Fibroblast of skin of left quadriceps (primary cell): ENCODE measurements around the gene SKAP1.
"Not testable (repeated sequence)": the region's sequence is repeated elsewhere in the genome, so short reads cannot be mapped to it uniquely, and the experiment has no call there.

Experiments used
- DNase-seq, 2 experiments: peaks; one replicate each; pipeline ENCODE4 v3.0.0-alpha.2; 2013; ENCODE audit warnings: low read depth in 2 of 2

SKAP1 gene

GRCh38 chr17:48413613-48414405 is 16.2 kb downstream of the SKAP1 start:
- no peak for DNase-seq

- no peak for DNase-seq
These were observed 17.2 kb downstream of the SKAP1 start for GRCh38 chr17:48412841-48413240.

GRCh38 chr17:48410821-48411220 is 19.2 kb downstream of the SKAP1 start:
- not testable (repeated sequence) for DNase-seq

GRCh38 chr17:48409607-48410006 is 20.4 kb downstream of the SKAP1 start:
- no peak for DNase-seq

GRCh38 chr17:48406936-48407567 is 23.0 kb downstream of the SKAP1 start:
- no peak for DNase-seq

GRCh38 chr17:48394821-48395220 is 35.2 kb downstream of the SKAP1 start:
- no peak for DNase-seq

GRCh38 chr17:48393283-48393682 is 36.7 kb downstream of the SKAP1 start:
- DNase-seq, result no peak

GRCh38 chr17:48392857-48393256 is 37.2 kb downstream of the SKAP1 start:
- DNase-seq, result no peak

GRCh38 chr17:48391444-48391843 is 38.6 kb downstream of the SKAP1 start:
- no peak for DNase-seq

GRCh38 chr17:48389903-48390302 is 40.1 kb downstream of the SKAP1 start:
- no peak for DNase-seq

- no peak for DNase-seq
These were observed 40.9 kb downstream of the SKAP1 start for GRCh38 chr17:48388955-48389743.

GRCh38 chr17:48386826-48387225 is 43.2 kb downstream of the SKAP1 start:
- DNase-seq, result no peak

GRCh38 chr17:48385319-48385718 is 44.7 kb downstream of the SKAP1 start:
- no peak for DNase-seq

GRCh38 chr17:48384164-48384563 is 45.9 kb downstream of the SKAP1 start:
- DNase-seq, result no peak

- no peak for DNase-seq
These were observed 47.0 kb downstream of the SKAP1 start for GRCh38 chr17:48382989-48383388.

GRCh38 chr17:48378708-48379392 is 51.2 kb downstream of the SKAP1 start:
- no peak for DNase-seq

- no peak for DNase-seq
These were observed 51.8 kb downstream of the SKAP1 start for GRCh38 chr17:48378238-48378637.

- DNase-seq, result no peak
These were observed 53.2 kb downstream of the SKAP1 start for GRCh38 chr17:48376682-48377325.

GRCh38 chr17:48375356-48375755 is 54.7 kb downstream of the SKAP1 start:
- DNase-seq, result peak; percentile 34 to 40

GRCh38 chr17:48374650-48375230 is 55.3 kb downstream of the SKAP1 start:
- DNase-seq, result no peak

- DNase-seq, result no peak
These were observed 56.1 kb downstream of the SKAP1 start for GRCh38 chr17:48373883-48374282.
